Epidermal melanocyte (primary cell): ENCODE results near the gene BSN.

Source experiments
- DNase-seq: peaks from one replicate; pipeline ENCODE4 v3.0.0; 2011; ENCODE audit warnings: low spot score; ENCODE audit not compliant: insufficient read length

The BSN gene

GRCh38 chr3:49714728-49715550 is 160.7 kb downstream of the BSN start:
- no peak for DNase-seq

DNA sequence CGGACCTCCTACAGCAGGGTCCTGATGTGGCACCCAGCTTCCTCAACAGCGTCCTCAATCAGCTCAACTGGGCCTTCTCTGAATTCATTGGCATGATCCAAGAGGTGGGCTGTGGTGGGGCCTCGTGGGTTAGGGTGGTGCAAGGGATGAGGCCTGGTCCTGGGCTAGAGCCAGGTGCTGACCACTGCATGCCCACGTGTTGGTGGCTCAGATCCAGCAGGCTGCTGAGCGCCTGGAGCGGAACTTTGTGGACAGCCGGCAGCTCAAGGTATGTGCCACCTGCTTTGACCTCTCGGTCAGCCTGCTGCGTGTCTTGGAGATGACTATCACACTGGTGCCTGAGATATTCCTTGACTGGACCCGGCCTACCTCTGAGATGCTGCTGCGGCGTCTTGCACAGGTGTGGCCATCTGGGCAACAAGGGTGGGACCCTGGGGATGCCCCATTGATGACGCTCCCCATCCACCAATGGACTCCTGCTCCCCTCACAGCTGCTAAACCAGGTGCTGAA is 161.4 kb downstream of the BSN start:
- no peak for DNase-seq

- no peak for DNase-seq
Observed at GRCh38 chr3:49716169-49716568, 161.9 kb downstream of the BSN start.

DNA sequence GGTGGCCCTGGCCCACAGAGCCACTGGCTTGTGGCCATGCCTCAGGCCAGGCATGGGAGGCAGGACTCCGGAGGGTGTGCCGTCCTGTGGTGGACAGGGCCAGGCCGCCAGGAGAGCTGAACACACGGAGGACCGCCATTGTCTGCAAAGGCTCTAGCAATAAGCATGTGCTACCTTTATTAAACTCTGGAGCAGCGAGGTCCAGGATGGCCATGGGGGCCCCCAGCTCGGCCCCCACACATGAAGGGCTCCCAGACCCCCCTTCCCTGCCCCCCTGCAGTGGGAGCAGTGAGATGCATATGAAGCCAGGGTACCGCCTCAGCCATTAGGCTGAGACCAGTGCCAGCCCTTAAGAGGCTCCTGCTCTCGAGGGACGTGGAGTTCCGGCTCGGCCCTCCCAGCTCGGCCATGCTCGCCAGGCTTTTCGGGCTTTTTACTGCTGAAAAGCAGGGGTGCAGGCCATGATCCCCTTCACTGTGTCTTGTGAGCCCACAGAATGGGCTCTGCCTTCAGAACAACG is 162.5 kb downstream of the BSN start:
- no peak for DNase-seq

DNA sequence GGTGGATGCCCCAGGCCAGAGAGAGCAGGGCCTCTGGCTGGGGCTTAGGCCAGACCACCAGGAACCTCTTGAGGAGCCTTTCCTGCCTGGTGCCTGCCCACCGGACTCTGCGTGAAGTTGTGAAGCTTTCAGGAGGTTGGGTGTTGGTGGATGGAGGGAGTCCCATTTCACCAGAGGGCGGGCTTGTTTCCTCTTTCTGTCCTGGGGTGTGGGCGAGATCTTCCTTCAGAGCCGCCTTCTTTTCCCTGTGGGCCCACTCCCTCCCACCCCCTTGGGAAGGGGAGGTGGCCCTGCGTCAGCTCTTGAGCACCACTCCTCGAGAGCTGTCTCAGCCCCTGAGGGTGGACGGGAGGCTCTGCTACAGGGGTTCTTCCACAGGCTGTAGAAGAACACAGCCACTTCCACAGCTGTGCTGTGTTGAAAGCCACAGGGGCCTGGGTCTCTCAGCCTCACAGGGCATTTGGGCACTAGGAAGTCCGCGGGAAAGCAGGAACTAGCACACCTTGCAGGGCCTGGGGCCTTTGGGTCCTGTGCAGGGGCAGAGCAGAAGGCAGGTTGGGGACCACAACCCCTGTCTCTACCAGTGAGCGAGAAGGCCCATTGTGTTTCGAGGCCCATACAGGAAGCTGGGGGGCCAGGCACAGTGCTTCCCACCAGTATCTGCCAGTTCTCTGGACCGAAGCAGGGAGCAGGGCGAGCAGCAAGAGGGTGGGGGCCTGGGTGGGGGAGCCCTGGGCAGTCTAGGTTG is 163.1 kb downstream of the BSN start:
- DNase-seq, result no peak

- no peak for DNase-seq
Observed at GRCh38 chr3:49717959-49718857, 163.9 kb downstream of the BSN start.

DNA sequence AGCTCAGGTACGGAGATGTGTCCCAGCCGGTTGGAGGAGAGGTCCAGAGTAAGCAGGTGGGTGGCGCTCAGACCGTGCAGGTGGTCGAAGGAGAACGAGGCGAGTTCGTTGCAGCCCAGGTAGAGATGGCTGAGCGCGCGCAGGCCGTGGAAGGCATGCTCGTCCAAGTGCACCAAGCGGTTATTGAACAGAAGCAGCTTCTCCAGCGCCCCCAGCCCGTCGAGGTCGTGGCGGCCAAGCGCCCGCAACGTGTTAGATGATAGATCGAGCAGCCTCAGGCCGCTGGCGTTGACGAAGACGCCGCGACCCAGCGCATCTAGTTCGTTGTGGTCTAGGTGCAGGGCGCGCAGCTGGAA is 164.6 kb downstream of the BSN start:
- DNase-seq, result no peak

DNA sequence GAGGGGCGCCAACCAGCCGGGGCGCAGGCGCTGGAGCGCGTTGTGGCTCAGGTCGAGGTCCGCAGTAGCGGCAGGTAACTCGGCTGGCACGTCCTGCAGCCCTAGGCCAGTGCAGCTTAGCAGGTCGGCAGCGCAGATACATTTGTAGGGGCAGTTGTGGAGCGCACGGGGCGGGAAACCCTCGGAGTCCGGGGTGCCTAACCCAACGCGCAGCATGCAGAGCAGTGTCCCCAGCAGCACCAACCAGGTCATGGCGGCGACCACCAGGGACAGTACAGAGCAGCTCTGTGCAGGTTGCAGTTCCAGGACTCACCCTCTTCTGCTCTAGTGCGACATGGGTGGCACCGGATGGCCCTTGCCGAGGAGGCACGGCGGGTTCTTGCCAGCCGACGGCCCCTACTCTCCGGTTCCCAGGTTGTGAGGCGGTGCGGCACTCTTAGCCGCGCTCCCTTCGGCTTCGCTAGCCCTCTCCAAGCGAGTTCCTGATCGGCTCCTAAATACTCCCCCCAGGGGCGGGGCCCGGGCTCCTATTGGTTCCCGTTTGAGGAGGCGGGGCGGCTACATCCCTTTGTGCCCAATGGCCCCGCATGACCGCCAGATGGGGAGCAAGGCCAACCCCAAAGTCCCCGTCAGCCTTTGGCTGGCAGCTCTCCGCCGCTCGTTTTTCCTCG is 165.1 kb downstream of the BSN start, which contains the start of gene AMIGO3:
AMIGO3 (minus strand) TSS at position 471 of the 671 bp plus-strand sequence; CDS start at position 252, 219 bp downstream.
- peak; percentile 99 for DNase-seq
